Measurements from ENCODE around the gene SH3PXD2A. TPM values are rescaled to one million over a fixed set of nuclear protein-coding genes. Genes with fewer than 3 reads are reported as not detected.
A peak's percentile ranks its signal among the peaks of the same experiment; 100 is the strongest.

The SH3PXD2A gene
- total RNA-seq, 2 experiments from 2014 or later = 6.5 to 7.4 TPM

DNA sequence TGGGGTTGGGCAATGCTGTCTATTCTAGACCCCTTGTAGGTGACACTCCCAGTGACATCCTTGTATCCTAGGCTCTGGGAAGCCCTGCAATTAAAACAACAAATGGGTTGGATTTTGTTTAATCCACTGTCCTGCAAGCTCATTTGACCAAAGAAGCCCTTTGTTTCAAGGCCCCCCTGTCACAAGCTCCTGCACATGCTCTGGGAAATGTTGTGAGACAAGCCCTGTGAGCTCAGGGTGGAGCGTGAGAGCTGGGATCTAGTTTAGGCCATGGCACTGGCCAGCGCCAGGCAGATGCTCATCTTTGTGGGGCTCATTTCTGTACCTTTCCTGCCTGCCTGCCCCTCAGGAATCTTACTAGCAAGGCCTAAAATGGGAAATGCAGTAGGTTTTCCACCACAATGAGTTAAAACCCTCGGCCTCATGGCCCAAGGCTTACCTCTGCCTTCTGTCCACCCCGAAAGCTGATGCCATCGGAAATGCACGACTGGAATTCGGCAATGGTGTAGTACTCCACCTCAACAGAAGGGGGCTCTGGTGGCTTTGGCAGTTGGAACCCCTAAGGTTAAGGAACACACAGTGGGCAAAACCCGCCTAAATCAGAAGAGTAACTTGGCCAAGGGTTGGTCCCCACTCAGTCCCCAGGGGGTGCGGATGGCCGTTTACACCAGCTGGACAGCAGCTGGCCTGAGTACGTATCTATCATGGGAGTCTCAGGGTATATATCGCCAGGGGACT is 249.8 kb downstream of the SH3PXD2A start:
- intact Hi-C loops (cut with micrococcal nuclease) = no loop called here
- ChIA-PET CTCF (interaction anchor here (0.6 to 5.9 kb wide), 18 partner anchors 9 to 98 kb away, joined by 3 to 99 read pairs (median 4); no protein-coding TSS in a partner anchor), POLR2A (no interaction called here)
- Mint-ChIP-seq H3K4me3 (no peak overlapping the region), H3K9me3 (no peaks in the 10 kb centered on the region), H3K4me1 (ENCODE audit: low read depth) (no peaks in the 10 kb centered on the region), H3K27me3 (no peaks in the 10 kb centered on the region), H3K36me3 (ENCODE audit: low read depth) (no peaks in the 10 kb centered on the region), H3K27ac (no peak overlapping the region)
- TF ChIP-seq CTCF (IDR thresholded peaks at IDR 0.05) = peak; percentile 77
- peak; percentile 58 for DNase-seq
- ATAC-seq = peak; percentile 79

DNA sequence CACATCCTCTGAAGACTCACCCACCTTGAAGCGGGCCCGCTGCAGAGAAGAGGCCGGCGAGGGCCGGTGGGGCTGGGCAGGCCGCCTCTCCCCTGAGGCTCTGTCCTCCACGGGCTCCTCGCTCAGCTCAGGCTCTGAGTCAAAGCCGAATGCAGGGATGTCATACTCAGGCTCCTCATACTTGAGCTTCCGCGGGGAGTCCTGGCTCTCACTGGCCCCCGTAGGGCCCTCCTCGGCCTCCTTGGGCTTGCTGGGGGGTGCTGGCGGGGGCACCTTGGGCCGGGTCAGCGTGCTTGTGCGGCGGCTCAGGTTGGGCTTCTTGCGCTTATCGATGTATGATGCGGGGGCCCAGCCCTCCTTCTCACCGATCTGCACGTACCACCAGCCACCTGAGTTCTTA is 252.0 kb downstream of the SH3PXD2A start:
- POLR2A ChIA-PET = no interaction called here

GRCh38 chr10:103602852-103603155 is 252.6 kb downstream of the SH3PXD2A start:
- H3K27me3 Mint-ChIP-seq = no peaks in the 10 kb centered on the region
- CTCF ChIA-PET = interaction anchor here (5.9 kb wide), 1 partner anchor 85 kb away, joined by 99 read pairs; no protein-coding TSS in a partner anchor
- TF ChIP-seq CTCF (IDR thresholded peaks at IDR 0.05) = no peak
- ATAC-seq (no peak), DNase-seq (no peak)
- POLR2A ChIA-PET = no interaction called here
- H3K9me3 Mint-ChIP-seq = no peaks in the 10 kb centered on the region
- no peaks in the 10 kb centered on the region for H3K36me3 Mint-ChIP-seq (ENCODE audit: low read depth)
- H3K4me3 Mint-ChIP-seq = no peak overlapping the region
- H3K27ac Mint-ChIP-seq = no peak overlapping the region
- intact Hi-C loops (cut with micrococcal nuclease) = loop anchor here (5.0 kb wide), 1 partner anchor 84 kb away; no protein-coding TSS in a partner anchor
- no peaks in the 10 kb centered on the region for H3K4me1 Mint-ChIP-seq (ENCODE audit: low read depth)

More for the DNA sequence above, 252.0 kb downstream of the SH3PXD2A start:
- H3K27me3 Mint-ChIP-seq = no peaks in the 10 kb centered on the region
- H3K27ac Mint-ChIP-seq = no peak overlapping the region
- ATAC-seq = no peak
- H3K36me3 Mint-ChIP-seq (ENCODE audit: low read depth) = no peaks in the 10 kb centered on the region
- CTCF ChIA-PET = interaction anchor here (5.9 kb wide), 1 partner anchor 85 kb away, joined by 99 read pairs; no protein-coding TSS in a partner anchor
- intact Hi-C loops (cut with micrococcal nuclease) = loop anchor here (5.0 kb wide), 1 partner anchor 84 kb away; no protein-coding TSS in a partner anchor
- no peak for DNase-seq
- no peak overlapping the region for H3K4me3 Mint-ChIP-seq
- TF ChIP-seq CTCF (IDR thresholded peaks at IDR 0.05) = no peak
- no peaks in the 10 kb centered on the region for H3K9me3 Mint-ChIP-seq
- H3K4me1 Mint-ChIP-seq (ENCODE audit: low read depth) = no peaks in the 10 kb centered on the region

GRCh38 chr10:103602028-103602851 is 253.1 kb downstream of the SH3PXD2A start:
- CTCF ChIA-PET = interaction anchor here (5.9 kb wide), 1 partner anchor 86 kb away, joined by 99 read pairs; no protein-coding TSS in a partner anchor
- intact Hi-C loops (cut with micrococcal nuclease) = loop anchor here (5.0 kb wide), 1 partner anchor 85 kb away; no protein-coding TSS in a partner anchor
- H3K4me3 Mint-ChIP-seq = no peak overlapping the region
- POLR2A ChIA-PET = no interaction called here
- no peak overlapping the region for H3K27ac Mint-ChIP-seq
- no peak for TF ChIP-seq CTCF (IDR thresholded peaks at IDR 0.05)
- no peak for DNase-seq
- no peaks in the 10 kb centered on the region for H3K4me1 Mint-ChIP-seq (ENCODE audit: low read depth)
- H3K27me3 Mint-ChIP-seq = no peaks in the 10 kb centered on the region
- no peaks in the 10 kb centered on the region for H3K36me3 Mint-ChIP-seq (ENCODE audit: low read depth)
- ATAC-seq = no peak
- no peaks in the 10 kb centered on the region for H3K9me3 Mint-ChIP-seq

Data from activated CD8-positive, alpha-beta T cell treated with anti-CD3 and anti-CD28 coated beads for 36 hours (primary cell).